HepG2 (cell line): ENCODE data around the gene LZTR1. TPM values are rescaled to one million over a fixed set of nuclear protein-coding genes. Genes with fewer than 3 reads are reported as not detected.

Experiments
- HOXD1 ChIP-seq: sonication (generic); formaldehyde crosslinking; IDR thresholded peaks from 2 replicates; pipeline ENCODE4 v1.5.0; 2020; ENCODE audit warnings: missing genetic modification reagents
- KDM1A ChIP-seq: IDR thresholded peaks from 2 replicates; pipeline ENCODE4 v1.6.1; 2016; ENCODE audit warnings: missing compliant biosample characterization
- NR3C1 ChIP-seq: sonication (generic); formaldehyde crosslinking; IDR thresholded peaks from 2 replicates; pipeline ENCODE4 v1.4.0; 2020; ENCODE audit warnings: missing genetic modification reagents
- PHF5A ChIP-seq: IDR thresholded peaks from one replicate; pipeline ENCODE4 v1.6.1; 2018; ENCODE audit warnings: low read depth, missing genetic modification reagents; ENCODE audit not compliant: unreplicated experiment
- SCMH1 ChIP-seq: sonication (generic); formaldehyde crosslinking; IDR thresholded peaks from 2 replicates; pipeline ENCODE4 v1.9.0; 2021; ENCODE audit warnings: missing genetic modification reagents, mild to moderate bottlenecking, borderline replicate concordance
- SMAD3 ChIP-seq: sonication (generic); formaldehyde crosslinking; IDR thresholded peaks from 2 replicates; pipeline ENCODE4 v1.4.0; 2020; ENCODE audit warnings: missing genetic modification reagents
- YEATS2 ChIP-seq: sonication (generic); formaldehyde crosslinking; IDR thresholded peaks from 2 replicates; pipeline ENCODE4 v1.4.0; 2020; ENCODE audit warnings: missing genetic modification reagents, borderline replicate concordance
- ZNF124 ChIP-seq: sonication (generic); formaldehyde crosslinking; IDR thresholded peaks from 2 replicates; pipeline ENCODE4 v1.4.0; 2020; ENCODE audit warnings: missing genetic modification reagents
- ZNF180 ChIP-seq: sonication (generic); formaldehyde crosslinking; IDR thresholded peaks from 2 replicates; pipeline ENCODE4 v1.4.0; 2020; ENCODE audit warnings: low read depth, missing genetic modification reagents, borderline replicate concordance
- ZNF562 ChIP-seq: sonication (generic); formaldehyde crosslinking; IDR thresholded peaks from 2 replicates; pipeline ENCODE4 v1.8.0; 2022; ENCODE audit warnings: missing genetic modification reagents, borderline replicate concordance
- ZNF572 ChIP-seq: sonication (generic); formaldehyde crosslinking; IDR thresholded peaks from 2 replicates; pipeline ENCODE4 v1.5.1; 2020; ENCODE audit warnings: mild to moderate bottlenecking, missing genetic modification reagents
- ZNF615 ChIP-seq: sonication (generic); formaldehyde crosslinking; IDR thresholded peaks from 2 replicates; pipeline ENCODE4 v1.5.0; 2020; ENCODE audit warnings: mild to moderate bottlenecking, missing genetic modification reagents, borderline replicate concordance
- ZNF766 ChIP-seq: sonication (generic); formaldehyde crosslinking; IDR thresholded peaks from 2 replicates; pipeline ENCODE4 v1.5.0; 2020; ENCODE audit warnings: missing genetic modification reagents, borderline replicate concordance
- polyA plus RNA-seq, 8 experiments: library from polyadenylated mRNA; depleted of rRNA in 3 of 8; stranded (reverse) in 7 of 8; unstranded in 1 of 8; fragments of >200 nt; fragmentation: Illumina TruSeq in 4 of 8; extraction: Trizol in 4 of 8; gene quantifications; 2 replicates each; pipeline versions ENCODE4 v1.2.1 to v1.2.3, GENCODE V29; 2011 to 2016; ENCODE audit warnings: low read depth in 4 of 8, missing spikeins in 1 of 8, mixed read lengths in 1 of 8; ENCODE audit not compliant: insufficient read depth in 1 of 8
- total RNA-seq, 5 experiments: library from RNA; depleted of rRNA; stranded (reverse); fragments of >200 nt; fragmentation: Illumina TruSeq; extraction: Trizol; gene quantifications; 2 replicates each; pipeline ENCODE4 v1.2.3, GENCODE V29; 2016; ENCODE audit warnings: low read depth in 1 of 5
- TF ChIP-seq, protein P1 (sequence below): sonication (generic); formaldehyde crosslinking; IDR thresholded peaks from 2 replicates; pipeline ENCODE4 v1.8.1; 2023; ENCODE audit warnings: missing genetic modification reagents, mild to moderate bottlenecking, borderline replicate concordance
- TF ChIP-seq, protein P2 (sequence below): sonication (generic); formaldehyde crosslinking; IDR thresholded peaks from 2 replicates; pipeline ENCODE4 v1.4.0; 2020; ENCODE audit warnings: missing genetic modification reagents; ENCODE audit errors: not compliant biosample characterization
- TF ChIP-seq, protein P3 (sequence below): sonication (generic); formaldehyde crosslinking; IDR thresholded peaks from 2 replicates; pipeline ENCODE4 v1.5.0; 2020; ENCODE audit warnings: mild to moderate bottlenecking, missing genetic modification reagents, borderline replicate concordance
- TF ChIP-seq, protein P4 (sequence below): sonication (generic); formaldehyde crosslinking; IDR thresholded peaks from 2 replicates; pipeline ENCODE4 v1.4.0; 2020; ENCODE audit warnings: mild to moderate bottlenecking, missing genetic modification reagents, borderline replicate concordance

The LZTR1 gene
- total and polyA plus RNA-seq, 2 of the 13 experiments (the other 11 are each of a cell fraction or from before 2014, with no cell fraction given), result 21.8 to 22.4 TPM

DNA sequence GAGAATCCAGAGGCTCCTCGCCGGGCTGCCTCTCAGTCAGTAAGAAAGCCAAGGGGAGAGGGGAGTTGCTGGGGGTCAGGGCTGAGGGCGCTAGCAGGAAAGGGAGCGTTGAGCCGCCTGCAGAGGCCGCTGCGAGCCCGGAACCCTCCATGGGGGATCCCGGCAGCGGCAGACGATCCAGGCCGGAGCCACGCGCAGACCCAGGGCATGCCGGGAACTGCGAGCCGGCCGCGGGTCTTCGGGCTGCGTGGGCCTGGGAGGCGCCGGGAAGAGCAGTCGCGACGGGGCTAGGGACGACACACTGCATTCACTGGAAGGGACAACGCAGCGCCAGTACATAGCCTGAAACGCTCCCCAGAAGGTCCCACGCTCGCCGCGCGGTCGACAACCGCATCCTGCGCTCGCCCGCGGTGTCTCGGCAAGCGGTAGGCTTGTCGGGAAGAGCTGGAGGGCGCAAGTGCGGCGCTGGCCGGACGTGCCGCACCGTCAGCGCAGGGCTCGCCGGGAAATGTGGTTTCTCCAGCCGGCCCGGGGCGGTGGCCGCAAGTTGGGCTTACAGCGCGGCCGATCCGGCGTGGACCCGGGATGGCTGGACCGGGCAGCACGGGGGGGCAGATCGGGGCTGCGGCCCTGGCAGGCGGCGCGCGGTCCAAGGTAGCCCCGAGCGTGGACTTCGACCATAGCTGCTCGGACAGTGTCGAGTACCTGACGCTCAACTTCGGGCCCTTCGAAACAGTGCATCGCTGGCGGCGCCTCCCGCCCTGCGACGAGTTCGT, at the start of gene LZTR1 (continued):
- TF ChIP-seq, protein P1, sequence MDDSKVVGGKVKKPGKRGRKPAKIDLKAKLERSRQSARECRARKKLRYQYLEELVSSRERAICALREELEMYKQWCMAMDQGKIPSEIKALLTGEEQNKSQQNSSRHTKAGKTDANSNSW (CRISPR knock-in tag), result peak; percentile 84; the same call in 1 of the 2 replicates
- peak; percentile 90 for TF ChIP-seq PHF5A (CRISPR knock-in tag)
- TF ChIP-seq SMAD3 (CRISPR knock-in tag), result peak; percentile 84; the same call in 1 of the 2 replicates
- TF ChIP-seq, protein P2, sequence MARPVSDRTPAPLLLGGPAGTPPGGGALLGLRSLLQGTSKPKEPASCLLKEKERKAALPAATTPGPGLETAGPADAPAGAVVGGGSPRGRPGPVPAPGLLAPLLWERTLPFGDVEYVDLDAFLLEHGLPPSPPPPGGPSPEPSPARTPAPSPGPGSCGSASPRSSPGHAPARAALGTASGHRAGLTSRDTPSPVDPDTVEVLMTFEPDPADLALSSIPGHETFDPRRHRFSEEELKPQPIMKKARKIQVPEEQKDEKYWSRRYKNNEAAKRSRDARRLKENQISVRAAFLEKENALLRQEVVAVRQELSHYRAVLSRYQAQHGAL (CRISPR knock-in tag), result peak; percentile 98
- TF ChIP-seq NR3C1 (CRISPR knock-in tag), result no peak
- TF ChIP-seq ZNF572 (CRISPR knock-in tag), result no peak; the same call in none of the 2 replicates
- peak; percentile 87 for TF ChIP-seq YEATS2 (CRISPR knock-in tag)
- TF ChIP-seq ZNF766 (CRISPR knock-in tag), result peak; percentile 86; the same call in 1 of the 2 replicates
- no peak; the same call in 1 of the 2 replicates for TF ChIP-seq HOXD1 (CRISPR knock-in tag)
- TF ChIP-seq, protein P3, sequence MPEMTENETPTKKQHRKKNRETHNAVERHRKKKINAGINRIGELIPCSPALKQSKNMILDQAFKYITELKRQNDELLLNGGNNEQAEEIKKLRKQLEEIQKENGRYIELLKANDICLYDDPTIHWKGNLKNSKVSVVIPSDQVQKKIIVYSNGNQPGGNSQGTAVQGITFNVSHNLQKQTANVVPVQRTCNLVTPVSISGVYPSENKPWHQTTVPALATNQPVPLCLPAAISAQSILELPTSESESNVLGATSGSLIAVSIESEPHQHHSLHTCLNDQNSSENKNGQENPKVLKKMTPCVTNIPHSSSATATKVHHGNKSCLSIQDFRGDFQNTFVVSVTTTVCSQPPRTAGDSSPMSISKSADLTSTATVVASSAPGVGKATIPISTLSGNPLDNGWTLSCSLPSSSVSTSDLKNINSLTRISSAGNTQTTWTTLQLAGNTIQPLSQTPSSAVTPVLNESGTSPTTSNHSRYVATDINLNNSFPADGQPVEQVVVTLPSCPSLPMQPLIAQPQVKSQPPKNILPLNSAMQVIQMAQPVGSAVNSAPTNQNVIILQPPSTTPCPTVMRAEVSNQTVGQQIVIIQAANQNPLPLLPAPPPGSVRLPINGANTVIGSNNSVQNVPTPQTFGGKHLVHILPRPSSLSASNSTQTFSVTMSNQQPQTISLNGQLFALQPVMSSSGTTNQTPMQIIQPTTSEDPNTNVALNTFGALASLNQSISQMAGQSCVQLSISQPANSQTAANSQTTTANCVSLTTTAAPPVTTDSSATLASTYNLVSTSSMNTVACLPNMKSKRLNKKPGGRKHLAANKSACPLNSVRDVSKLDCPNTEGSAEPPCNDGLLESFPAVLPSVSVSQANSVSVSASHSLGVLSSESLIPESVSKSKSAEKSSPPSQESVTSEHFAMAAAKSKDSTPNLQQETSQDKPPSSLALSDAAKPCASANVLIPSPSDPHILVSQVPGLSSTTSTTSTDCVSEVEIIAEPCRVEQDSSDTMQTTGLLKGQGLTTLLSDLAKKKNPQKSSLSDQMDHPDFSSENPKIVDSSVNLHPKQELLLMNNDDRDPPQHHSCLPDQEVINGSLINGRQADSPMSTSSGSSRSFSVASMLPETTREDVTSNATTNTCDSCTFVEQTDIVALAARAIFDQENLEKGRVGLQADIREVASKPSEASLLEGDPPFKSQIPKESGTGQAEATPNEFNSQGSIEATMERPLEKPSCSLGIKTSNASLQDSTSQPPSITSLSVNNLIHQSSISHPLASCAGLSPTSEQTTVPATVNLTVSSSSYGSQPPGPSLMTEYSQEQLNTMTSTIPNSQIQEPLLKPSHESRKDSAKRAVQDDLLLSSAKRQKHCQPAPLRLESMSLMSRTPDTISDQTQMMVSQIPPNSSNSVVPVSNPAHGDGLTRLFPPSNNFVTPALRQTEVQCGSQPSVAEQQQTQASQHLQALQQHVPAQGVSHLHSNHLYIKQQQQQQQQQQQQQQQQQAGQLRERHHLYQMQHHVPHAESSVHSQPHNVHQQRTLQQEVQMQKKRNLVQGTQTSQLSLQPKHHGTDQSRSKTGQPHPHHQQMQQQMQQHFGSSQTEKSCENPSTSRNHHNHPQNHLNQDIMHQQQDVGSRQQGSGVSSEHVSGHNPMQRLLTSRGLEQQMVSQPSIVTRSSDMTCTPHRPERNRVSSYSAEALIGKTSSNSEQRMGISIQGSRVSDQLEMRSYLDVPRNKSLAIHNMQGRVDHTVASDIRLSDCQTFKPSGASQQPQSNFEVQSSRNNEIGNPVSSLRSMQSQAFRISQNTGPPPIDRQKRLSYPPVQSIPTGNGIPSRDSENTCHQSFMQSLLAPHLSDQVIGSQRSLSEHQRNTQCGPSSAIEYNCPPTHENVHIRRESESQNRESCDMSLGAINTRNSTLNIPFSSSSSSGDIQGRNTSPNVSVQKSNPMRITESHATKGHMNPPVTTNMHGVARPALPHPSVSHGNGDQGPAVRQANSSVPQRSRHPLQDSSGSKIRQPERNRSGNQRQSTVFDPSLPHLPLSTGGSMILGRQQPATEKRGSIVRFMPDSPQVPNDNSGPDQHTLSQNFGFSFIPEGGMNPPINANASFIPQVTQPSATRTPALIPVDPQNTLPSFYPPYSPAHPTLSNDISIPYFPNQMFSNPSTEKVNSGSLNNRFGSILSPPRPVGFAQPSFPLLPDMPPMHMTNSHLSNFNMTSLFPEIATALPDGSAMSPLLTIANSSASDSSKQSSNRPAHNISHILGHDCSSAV (CRISPR knock-in tag), result no peak; the same call in 1 of the 2 replicates
- no peak for TF ChIP-seq KDM1A
- TF ChIP-seq ZNF562 (CRISPR knock-in tag), result no peak
- TF ChIP-seq ZNF180 (CRISPR knock-in tag), result 0 out of 2 replicates have a peak, but pooled peaks have one; percentile 69
- 0 out of 2 replicates have a peak, but pooled peaks have one; percentile 81 for TF ChIP-seq ZNF615
- TF ChIP-seq ZNF124 (CRISPR knock-in tag), result peak; percentile 91; the same call in 1 of the 2 replicates
- TF ChIP-seq, protein P4, sequence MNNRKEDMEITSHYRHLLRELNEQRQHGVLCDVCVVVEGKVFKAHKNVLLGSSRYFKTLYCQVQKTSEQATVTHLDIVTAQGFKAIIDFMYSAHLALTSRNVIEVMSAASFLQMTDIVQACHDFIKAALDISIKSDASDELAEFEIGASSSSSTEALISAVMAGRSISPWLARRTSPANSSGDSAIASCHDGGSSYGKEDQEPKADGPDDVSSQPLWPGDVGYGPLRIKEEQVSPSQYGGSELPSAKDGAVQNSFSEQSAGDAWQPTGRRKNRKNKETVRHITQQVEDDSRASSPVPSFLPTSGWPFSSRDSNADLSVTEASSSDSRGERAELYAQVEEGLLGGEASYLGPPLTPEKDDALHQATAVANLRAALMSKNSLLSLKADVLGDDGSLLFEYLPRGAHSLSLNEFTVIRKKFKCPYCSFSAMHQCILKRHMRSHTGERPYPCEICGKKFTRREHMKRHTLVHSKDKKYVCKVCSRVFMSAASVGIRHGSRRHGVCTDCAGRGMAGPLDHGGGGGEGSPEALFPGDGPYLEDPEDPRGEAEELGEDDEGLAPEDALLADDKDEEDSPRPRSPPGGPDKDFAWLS (CRISPR knock-in tag), result no peak
- no peak for TF ChIP-seq SCMH1 (CRISPR knock-in tag)
